Esophagus muscularis mucosa (tissue), 3 donors: ENCODE measurements around the gene NECTIN2.

Source experiments
- POLR2A ChIP-seq: fragments of 450-650 bp; IDR thresholded peaks from one replicate; pipeline ENCODE4 v1.6.1; 2017; ENCODE audit warnings: antibody characterized with exemption, moderate library complexity, mild to moderate bottlenecking, low read depth
- POLR2AphosphoS5 ChIP-seq, 2 donors: sonication (generic); formaldehyde crosslinking; IDR thresholded peaks; one replicate each; pipeline ENCODE4 v1.6.1; 2017; ENCODE audit warnings: antibody characterized with exemption in 2 of 2
- TF ChIP-seq, protein P1 (sequence below), 3 experiments: fragments of 200-600 bp in 2 of 3; fragments of 450-650 bp in 1 of 3; sonication (generic) in 2 of 3; IDR thresholded peaks; one replicate each; pipeline ENCODE4 v1.5.1; 2017 to 2019; ENCODE audit warnings: antibody characterized with exemption in 3 of 3, mild to moderate bottlenecking in 2 of 3, moderate library complexity in 1 of 3

DNA sequence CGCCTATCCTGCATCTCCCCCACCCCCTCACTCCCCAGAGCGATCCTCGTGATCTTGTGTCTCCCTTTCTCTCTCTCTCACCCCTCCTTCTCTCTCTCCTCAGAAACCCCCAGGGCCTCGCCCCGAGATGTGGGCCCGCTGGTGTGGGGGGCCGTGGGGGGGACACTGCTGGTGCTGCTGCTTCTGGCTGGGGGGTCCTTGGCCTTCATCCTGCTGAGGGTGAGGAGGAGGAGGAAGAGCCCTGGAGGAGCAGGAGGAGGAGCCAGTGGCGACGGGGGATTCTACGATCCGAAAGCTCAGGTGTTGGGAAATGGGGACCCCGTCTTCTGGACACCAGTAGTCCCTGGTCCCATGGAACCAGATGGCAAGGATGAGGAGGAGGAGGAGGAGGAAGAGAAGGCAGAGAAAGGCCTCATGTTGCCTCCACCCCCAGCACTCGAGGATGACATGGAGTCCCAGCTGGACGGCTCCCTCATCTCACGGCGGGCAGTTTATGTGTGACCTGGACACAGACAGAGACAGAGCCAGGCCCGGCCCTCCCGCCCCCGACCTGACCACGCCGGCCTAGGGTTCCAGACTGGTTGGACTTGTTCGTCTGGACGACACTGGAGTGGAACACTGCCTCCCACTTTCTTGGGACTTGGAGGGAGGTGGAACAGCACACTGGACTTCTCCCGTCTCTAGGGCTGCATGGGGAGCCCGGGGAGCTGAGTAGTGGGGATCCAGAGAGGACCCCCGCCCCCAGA is 32.2 kb downstream of the NECTIN2 start:
- TF ChIP-seq, protein P1, sequence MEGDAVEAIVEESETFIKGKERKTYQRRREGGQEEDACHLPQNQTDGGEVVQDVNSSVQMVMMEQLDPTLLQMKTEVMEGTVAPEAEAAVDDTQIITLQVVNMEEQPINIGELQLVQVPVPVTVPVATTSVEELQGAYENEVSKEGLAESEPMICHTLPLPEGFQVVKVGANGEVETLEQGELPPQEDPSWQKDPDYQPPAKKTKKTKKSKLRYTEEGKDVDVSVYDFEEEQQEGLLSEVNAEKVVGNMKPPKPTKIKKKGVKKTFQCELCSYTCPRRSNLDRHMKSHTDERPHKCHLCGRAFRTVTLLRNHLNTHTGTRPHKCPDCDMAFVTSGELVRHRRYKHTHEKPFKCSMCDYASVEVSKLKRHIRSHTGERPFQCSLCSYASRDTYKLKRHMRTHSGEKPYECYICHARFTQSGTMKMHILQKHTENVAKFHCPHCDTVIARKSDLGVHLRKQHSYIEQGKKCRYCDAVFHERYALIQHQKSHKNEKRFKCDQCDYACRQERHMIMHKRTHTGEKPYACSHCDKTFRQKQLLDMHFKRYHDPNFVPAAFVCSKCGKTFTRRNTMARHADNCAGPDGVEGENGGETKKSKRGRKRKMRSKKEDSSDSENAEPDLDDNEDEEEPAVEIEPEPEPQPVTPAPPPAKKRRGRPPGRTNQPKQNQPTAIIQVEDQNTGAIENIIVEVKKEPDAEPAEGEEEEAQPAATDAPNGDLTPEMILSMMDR (IDR thresholded peaks at IDR 0.05) = no peak
- TF ChIP-seq POLR2A (no peak), POLR2AphosphoS5 (IDR thresholded peaks at IDR 0.05) (no peak)
